HG02763 (cell line): ENCODE data around the gene SNAP23.

Experiments
- ATAC-seq: cut with Tn5 transposase; IDR thresholded peaks from one replicate; pipeline ENCODE4 v1.9.1; 2021; ENCODE audit warnings: mild to moderate bottlenecking, moderate library complexity; ENCODE audit not compliant: unreplicated experiment

SNAP23 gene

DNA sequence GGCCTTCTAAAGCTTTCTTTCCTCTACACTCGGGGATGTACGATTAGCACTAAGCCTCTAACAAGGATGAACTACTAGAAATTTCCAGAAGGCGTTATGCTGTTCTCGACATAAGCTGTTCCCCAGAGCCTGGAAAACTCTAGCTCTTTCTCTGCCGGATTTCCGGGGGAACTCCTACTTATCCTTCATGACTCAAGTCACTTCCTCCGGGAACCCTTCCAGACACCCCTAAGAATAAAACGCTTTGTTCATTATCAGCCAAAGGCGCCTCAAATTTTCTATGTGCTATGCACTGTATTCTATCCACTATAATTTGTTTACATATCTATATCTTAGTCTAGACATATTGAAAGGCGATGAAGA is 455 bp upstream of the SNAP23 start:
- ATAC-seq = no peak

- ATAC-seq = no peak
Observed at GRCh38 chr15:42498212-42499068, 3.0 kb downstream of the SNAP23 start.

DNA sequence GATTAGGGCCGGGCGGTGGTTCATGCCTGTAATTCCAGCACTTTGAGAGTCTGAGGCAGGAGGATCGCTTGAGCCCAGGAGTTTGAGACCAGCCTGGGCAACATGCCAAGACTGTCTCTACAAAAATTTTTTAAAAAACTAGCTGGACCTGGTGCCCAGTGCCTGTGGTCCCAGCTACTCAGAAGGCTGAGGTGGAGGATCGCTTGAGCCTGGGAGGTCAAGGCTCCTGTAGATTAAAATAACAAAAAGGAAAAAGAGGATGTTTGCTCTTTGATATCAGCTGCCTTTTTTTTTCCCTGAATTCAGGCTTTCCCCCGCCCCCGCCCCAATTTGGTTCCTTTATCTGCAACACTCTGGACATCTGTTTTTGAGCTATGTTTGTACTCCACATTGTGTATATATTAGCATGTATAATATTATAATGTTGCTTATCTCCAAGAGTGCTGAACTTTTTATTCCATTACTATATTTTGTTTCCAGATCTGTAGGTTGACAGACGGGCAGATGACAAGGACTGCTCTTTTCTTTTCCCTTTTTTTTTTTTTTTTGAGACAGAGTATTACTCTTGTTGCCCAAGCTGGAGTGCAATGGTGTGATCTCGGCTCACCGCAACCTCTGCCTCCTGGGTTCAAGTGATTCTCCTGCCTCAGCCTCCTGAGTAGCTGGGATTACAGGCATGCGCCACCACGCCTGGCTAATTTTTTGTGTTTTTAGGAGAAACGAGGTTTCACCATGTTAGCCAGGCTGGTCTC is 4.6 kb downstream of the SNAP23 start:
- no peak for ATAC-seq

- ATAC-seq = no peak
Observed at GRCh38 chr15:42502477-42502876, 7.0 kb downstream of the SNAP23 start.

DNA sequence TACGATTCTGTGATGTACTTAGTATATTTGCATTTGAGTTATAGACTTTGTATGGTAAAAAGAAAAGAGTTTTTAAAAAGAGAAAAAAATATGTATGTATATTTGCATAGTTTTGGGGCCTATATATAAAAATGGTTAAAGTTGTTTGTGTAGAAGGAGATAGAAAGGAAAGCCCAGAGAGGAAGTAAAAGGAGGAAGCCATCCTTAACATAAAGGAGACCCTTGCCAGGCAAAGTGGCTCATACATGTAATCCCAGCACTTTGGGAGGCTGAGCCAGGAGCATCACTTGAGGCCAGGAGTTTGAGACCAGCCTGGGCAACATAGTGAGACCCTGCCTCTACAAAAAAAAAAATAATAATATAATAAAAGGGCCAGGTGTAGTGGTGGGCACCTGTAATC is 8.4 kb downstream of the SNAP23 start:
- ATAC-seq = no peak

GRCh38 chr15:42504631-42505030 is 9.2 kb downstream of the SNAP23 start:
- no peak for ATAC-seq

DNA sequence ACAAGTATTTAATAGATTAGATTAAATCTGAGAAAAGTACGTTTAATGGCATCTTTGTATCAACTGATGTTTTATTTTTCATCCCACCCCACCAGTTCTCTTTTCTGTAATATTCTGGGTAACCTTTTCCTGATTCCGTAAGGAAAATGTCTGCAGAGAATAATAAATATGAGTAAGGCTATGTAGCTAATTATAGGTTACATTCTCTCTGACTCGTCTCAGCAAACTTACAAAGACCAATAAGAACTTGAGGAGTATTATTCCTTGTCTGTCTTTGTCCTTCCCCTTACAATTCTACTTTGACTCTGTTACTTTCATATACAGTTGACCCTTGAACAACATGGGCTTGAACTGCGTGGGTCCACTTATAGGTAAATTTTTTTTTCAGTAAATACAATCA is 12.1 kb downstream of the SNAP23 start:
- no peak for ATAC-seq

GRCh38 chr15:42508263-42508690 is 12.8 kb downstream of the SNAP23 start:
- no peak for ATAC-seq

DNA sequence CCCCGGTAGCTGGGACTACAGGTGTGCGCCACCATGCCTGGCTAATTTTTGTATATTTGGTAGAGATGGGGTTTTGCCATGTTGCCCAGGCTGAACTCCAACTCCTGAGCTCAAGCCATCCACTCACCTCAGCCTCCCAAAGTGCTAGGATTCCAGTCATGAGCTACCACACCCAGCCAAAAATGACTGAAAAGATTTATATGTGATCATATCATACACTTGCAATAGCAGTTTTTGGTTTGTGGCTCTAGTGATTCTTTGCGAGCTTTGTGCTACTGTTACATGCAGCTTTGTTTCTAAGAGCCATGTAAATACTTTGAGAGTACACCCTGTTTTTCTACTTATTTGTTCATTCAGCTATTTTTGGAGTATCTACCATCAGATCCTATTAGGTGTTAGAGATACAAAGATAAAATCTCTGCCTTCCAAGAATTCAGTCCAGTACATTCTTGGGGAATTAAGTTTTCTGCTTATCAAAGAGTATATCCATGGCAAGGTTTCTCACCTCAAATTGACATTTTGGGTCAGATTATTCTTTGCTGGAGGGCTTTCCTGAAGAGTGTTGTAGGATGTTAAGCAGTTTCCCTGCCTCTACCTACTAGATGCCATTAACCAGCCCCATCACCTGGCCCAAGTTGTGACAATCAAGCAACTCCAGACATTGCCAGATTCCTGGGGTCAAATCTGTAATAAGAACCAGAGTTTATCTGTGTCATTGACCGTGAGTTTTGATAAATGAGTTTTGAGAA is 15.0 kb downstream of the SNAP23 start:
- ATAC-seq = no peak

DNA sequence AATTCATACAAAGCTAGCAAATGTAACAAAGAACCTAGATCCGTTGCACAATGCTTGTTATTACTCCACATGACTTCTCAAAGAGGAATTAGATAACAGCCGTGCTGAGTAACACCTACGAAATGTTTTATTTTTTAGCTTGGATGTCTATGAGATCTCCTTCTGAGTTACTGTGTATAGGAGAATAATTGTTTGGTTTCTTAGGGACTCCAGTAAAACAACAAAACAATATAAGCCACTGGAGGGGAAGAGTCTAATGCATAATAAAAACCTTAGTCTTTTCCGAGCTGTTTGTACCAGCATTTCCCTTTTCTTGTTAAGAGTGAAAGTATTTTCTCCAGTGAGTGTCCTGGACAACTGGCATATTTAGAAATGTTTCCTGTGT is 15.6 kb downstream of the SNAP23 start:
- no peak for ATAC-seq

- ATAC-seq = no peak
Observed at GRCh38 chr15:42523331-42523730, 27.9 kb downstream of the SNAP23 start.

DNA sequence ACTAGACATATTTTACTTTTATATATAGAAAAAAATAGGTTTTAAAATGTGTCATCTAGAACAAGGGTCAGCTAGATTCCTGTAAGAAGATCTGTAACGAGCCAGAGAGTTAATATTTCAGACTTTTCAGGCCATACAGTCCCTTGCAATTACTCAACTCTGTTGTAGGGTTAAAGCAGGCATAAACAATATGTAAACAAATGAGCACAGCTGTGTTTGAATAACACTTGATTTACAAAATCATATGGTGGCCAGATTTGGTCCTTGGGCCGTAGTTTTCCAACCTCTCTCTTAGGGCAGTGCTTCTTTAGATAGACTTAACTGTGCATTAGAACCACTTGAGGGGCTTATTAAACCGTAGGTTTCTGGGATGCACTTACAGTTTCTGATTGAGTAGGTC is 33.5 kb downstream of the SNAP23 start:
- ATAC-seq = no peak

DNA sequence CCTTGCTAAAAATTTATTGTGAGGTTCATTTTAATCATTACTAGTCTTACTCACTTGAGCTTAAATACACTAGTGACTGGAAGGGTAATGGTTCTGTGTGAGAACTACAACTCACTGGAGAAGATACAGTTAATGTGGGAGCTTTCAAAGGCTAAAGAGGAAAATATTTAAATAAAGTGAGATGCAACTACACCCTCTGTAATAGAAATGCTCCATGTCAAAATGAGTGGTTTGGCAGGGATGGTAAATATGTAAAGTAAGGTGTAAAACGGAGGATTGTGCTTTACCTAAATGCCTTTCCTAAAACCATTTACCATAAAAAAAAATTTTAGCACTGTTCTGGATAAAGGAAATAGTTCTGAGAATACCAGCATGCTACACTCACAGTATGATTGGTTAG is 37.8 kb downstream of the SNAP23 start:
- no peak for ATAC-seq

DNA sequence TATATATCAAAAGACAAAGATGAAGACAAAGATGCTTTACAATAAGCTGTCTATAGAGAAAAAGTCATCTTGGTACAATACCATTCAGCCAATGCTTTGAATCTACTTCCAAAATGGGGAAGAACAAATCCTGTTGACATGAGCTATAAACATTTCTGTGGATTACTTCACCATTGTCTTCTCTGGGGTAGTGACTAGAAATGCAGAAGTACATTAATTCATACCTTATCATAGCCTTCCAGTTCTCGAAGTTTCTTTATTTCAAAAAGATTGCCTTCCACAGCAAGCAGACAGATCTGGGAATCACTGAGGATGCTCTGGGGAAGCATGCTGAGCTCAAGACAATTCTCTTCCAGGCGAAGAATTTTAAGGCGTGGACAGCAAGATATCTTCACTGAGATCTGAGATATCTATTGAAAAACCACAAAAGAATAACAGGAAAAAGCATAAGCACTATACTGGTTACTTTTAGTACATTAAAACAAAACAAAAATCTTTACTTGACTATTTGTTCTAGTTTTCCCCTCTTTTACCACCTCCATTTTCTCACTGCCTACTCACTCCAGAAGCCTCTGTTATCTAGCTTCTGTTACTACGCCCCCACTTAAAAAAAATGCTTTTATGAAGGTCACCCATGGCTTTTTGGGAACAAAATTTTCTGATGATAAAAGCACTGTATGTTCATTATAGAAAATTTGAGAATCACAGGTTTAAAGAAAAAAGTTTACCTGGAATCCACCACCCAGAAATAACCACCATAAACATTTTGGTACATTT is 49.6 kb downstream of the SNAP23 start:
- no peak for ATAC-seq

DNA sequence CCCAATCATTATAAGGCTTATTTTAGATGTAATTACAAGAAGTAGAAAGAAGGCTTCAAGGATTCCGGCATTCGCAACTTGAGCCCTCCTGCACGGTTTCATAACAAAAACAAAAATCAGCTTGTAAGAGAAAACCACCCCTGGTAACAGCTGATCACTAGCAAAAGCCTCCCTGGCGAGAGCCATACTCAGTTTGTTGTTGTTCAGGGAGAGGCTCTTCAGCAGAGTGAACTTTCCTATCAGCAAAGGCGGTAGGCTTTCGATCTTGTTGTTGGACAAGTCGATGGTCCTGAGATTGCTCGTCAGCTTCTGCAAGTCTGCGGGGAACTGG is 52.4 kb downstream of the SNAP23 start:
- no peak for ATAC-seq

DNA sequence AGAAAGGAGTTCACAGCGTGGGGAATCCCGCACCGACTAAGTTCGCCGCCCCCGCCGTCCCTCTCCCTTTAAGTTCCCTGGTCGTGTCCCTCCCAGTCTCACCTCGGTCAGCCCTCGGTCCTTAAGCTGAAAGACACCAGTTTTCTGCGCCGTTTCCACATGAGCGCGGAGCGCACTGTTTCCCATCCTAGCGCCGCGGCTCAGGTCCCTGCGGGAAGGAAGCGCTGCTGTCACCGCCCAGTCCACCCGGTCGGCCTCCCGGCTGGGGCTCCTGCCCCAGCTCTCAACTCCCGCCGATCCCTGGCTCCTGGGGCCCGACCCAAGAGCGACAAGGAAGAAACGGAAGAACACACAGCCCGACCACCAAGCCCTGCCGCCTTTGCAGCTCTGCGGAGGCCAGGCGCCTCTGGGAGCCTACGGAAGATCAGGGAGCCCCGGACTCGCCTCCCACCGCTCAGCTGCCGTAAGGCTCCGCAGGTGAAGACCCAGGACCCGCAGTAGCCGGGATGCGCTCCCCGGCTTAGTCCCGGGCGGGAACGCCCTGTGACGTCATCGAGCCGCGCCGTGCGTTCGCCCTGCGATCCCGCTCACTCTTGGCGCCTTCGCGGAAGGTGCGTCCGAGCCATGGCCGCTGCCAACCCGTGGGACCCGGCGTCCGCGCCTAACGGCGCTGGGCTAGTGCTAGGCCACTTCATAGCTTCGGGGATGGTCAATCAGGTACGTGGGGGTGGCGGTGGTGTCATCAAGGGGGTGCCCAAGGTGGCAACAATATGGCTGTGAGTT is 53.0 kb downstream of the SNAP23 start, which contains the start of the genes HAUS2 and LRRC57:
Gene HAUS2 (plus strand): TSS at position 590 of the 783 bp plus-strand sequence. CDS start 35 bp downstream, at position 625.
Gene LRRC57 (minus strand): TSS at position 545 of the 783 bp plus-strand sequence. CDS start 359 bp downstream, at position 186.
- ATAC-seq = peak; percentile 83

DNA sequence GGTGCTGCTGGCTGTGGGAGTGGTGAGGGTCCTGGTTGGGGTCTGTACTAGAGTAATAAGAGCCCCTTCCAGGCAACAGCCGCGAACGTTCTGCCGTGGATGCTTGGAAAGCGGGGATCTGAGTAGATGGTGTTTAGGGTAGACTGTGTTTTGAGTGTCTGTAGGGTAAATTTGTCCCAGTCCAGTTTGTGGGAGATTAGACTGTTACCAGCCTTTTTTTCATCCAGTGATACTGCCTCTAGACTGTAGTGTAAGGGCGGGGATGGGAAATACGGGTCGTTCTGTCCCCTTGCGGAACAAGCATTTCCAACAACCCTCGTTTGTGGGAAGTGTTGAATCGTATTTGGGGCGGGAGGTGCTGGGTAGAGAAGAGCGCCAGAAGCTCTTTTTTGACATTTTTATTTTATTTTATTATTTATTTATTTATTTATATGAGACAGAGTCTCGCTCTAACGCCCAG is 53.6 kb downstream of the SNAP23 start:
- peak; percentile 20 for ATAC-seq

DNA sequence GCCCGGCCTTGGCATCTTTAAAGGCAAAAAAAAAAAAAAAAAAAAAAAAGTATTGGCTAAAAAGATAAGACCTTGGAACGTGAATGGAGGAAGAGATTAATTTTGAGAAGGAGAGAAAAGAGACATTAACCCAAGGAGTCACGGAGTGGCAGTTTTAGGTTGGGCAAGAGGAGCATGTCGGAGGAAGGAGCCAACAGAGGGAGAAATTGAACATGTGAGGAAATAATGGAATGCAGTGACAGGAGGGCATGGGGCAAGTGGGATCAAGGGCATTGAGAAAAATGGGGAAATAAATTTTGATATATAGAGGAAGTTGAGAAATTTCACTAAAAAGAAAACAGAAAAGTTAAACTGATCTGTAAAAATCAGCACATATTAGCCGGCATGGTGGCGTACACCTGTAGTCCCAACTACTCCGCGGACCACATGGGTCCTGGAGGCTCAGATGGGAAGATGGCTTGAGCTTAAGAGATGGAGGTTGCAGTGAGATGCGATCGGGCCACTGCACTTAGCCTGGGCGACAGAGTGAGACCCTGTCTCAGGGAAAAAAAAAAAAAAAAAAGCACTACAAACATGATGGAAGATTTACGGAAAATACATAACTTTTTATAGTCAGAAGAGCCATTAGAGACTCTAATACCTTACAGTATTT is 54.4 kb downstream of the SNAP23 start:
- ATAC-seq = no peak

GRCh38 chr15:42553554-42553953 is 58.1 kb downstream of the SNAP23 start:
- ATAC-seq = no peak
